C4-2B (cell line): ENCODE results near the gene FLOT1.

Source experiments
- CTCF ChIP-seq: fragments of 450-650 bp; conservative IDR thresholded peaks from 2 replicates; pipeline ENCODE4 v1.5.1; 2017; ENCODE audit warnings: mild to moderate bottlenecking
- ZFX ChIP-seq: fragments of 450-650 bp; IDR thresholded peaks from 2 replicates; pipeline ENCODE4 v1.6.1; 2017

DNA sequence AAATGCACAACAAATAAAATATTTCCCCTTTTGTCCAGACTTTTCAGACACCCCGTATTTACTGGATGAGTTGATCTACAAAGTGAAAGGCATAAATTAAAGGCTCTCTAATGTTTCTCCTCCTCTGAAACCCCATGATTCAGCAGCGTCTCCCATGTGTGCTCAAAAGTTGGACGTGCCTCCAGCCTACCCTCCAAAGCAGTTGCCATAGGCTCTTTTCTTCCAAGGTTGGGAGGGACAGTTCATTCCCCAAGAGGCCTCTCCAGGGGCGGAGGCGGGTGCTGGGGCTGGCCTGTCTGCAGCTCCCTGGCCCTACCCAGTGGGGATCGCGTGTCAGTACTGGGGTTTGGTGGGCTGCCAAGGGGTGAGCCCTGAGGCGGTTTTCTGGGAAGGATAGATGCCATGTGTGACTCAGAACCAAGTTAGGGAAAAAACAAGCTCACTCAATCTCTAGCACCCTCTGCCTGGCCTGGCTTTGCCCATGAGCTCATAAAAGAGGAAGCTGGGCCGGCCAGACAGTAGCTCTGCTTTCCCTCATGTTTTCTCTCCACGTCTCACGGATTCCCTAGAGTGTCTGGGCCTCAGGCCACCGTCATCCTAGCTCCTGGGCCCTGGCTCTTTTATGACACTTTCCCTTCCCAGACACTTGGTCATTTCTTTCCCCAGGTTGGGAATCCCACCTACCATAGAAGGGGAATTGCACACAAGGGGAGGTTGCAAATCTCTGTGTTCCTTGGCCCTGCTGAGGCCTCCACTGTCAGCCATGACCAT is 9.9 kb upstream of the FLOT1 start:
- TF ChIP-seq CTCF (no peak), ZFX (no peak)
